SK-N-SH (cell line): Measurements from ENCODE around the gene EVA1A. TPM values are rescaled to one million over a fixed set of nuclear protein-coding genes. Genes with fewer than 3 reads are reported as not detected.

Source experiments
- CTCF ChIA-PET: fragments of 300-600, 350-600 bp; formaldehyde crosslinking; extraction: SDS; loops from one replicate; lab custom pipeline; 2021; lab: Yijun Ruan, JAX
- POLR2A ChIA-PET: fragments of 350-600 bp; sonication (Branson Sonifier 250); formaldehyde crosslinking; extraction: SDS; loops from one replicate; lab custom pipeline; 2020; ENCODE audit warnings: antibody characterized with exemption, inconsistent platforms; lab: Yijun Ruan, JAX
- DNase-seq: peaks from one replicate; pipeline ENCODE4 v3.0.0; 2012
- H2AFZ ChIP-seq: fragments of 200-600 bp; sonication (generic); 2 replicates; pipeline ENCODE4 v1.8.1; 2016; ENCODE audit warnings: antibody characterized with exemption, mild to moderate bottlenecking, low read depth
- H3F3A ChIP-seq: fragments of 200-600 bp; sonication (generic); replicated peaks from 2 replicates; pipeline ENCODE3; 2016; ENCODE audit warnings: antibody characterized with exemption, mild to moderate bottlenecking; ENCODE audit not compliant: insufficient read depth
- H3K27ac ChIP-seq, 2 experiments: fragments of 200-500 bp in 1 of 2; fragments of 200-600 bp in 1 of 2; sonication (Bioruptor generic) in 1 of 2; sonication (generic), shearing (Covaris generic) in 1 of 2; 2 replicates each; pipeline versions ENCODE4 v1.5.1 to v1.6.1; 2014 to 2016; ENCODE audit warnings: low read depth in 2 of 2, inconsistent platforms in 1 of 2, low read length in 1 of 2, mild to moderate bottlenecking in 1 of 2, mixed read lengths in 1 of 2
- H3K27me3 ChIP-seq: fragments of 200-600 bp; sonication (generic), shearing (Covaris generic); 2 replicates; pipeline ENCODE4 v1.6.1; 2016; ENCODE audit warnings: mixed run types; ENCODE audit not compliant: insufficient read depth
- H3K36me3 ChIP-seq, 2 experiments: fragments of 200-500 bp in 1 of 2; fragments of 200-600 bp in 1 of 2; sonication (Bioruptor generic) in 1 of 2; sonication (generic) in 1 of 2; replicated peaks in 1 of 2; 2 replicates each; pipeline versions ENCODE3 to v1.5.1; 2014 to 2016; ENCODE audit warnings: low read length in 1 of 2, mild to moderate bottlenecking in 1 of 2; ENCODE audit not compliant: insufficient read depth in 2 of 2, control insufficient read depth in 1 of 2
- H3K4me1 ChIP-seq, 2 experiments: fragments of 200-500 bp in 1 of 2; fragments of 200-600 bp in 1 of 2; sonication (Bioruptor generic) in 1 of 2; sonication (generic), shearing (Covaris generic) in 1 of 2; 2 replicates each; pipeline versions ENCODE4 v1.5.1 to v1.6.1; 2014 to 2016; ENCODE audit warnings: low read depth in 1 of 2, low read length in 1 of 2, mixed run types in 1 of 2; ENCODE audit not compliant: insufficient read depth in 2 of 2, control insufficient read depth in 1 of 2
- H3K4me2 ChIP-seq: fragments of 200-600 bp; sonication (generic), shearing (Covaris generic); 2 replicates; pipeline ENCODE4 v1.6.1; 2017; ENCODE audit warnings: mixed run types
- H3K4me3 ChIP-seq, 2 experiments: fragments of 200-500 bp in 1 of 2; fragments of 200-600 bp in 1 of 2; sonication (Bioruptor generic) in 1 of 2; sonication (generic), shearing (Covaris generic) in 1 of 2; 2 replicates each; pipeline versions ENCODE4 v1.5.1 to v1.8.1; 2014 to 2016; ENCODE audit warnings: low read depth in 2 of 2, inconsistent platforms in 1 of 2, low read length in 1 of 2, mild to moderate bottlenecking in 1 of 2, mixed read lengths in 1 of 2, moderate library complexity in 1 of 2
- H3K79me2 ChIP-seq: fragments of 200-600 bp; sonication (generic); 2 replicates; pipeline ENCODE4 v1.8.1; 2017; ENCODE audit warnings: mild to moderate bottlenecking; ENCODE audit not compliant: insufficient read depth
- H3K9ac ChIP-seq: fragments of 200-600 bp; sonication (generic); 2 replicates; pipeline ENCODE4 v1.6.1; 2017; ENCODE audit warnings: mixed run types
- H3K9me2 ChIP-seq: fragments of 200-600 bp; sonication (generic); 2 replicates; pipeline ENCODE4 v1.6.1; 2017; ENCODE audit warnings: mixed run types
- H3K9me3 ChIP-seq: fragments of 200-600 bp; sonication (generic); 2 replicates; pipeline ENCODE4 v1.6.1; 2017; ENCODE audit warnings: mixed run types, mild to moderate bottlenecking, moderate library complexity
- H4K20me1 ChIP-seq: fragments of 200-600 bp; sonication (generic); 2 replicates; pipeline ENCODE4 v1.6.1; 2017; ENCODE audit warnings: mild to moderate bottlenecking, mixed run types; ENCODE audit not compliant: insufficient read depth
- CTCF ChIP-seq: fragments of 200-600 bp; sonication (generic); IDR thresholded peaks from 2 replicates; pipeline ENCODE4 v1.6.1; 2017; ENCODE audit warnings: antibody characterized with exemption, mild to moderate bottlenecking, moderate library complexity
- ELF1 ChIP-seq: IDR thresholded peaks from 2 replicates; pipeline ENCODE4 v1.4.0; 2012
- FOSL2 ChIP-seq: IDR thresholded peaks from 2 replicates; pipeline ENCODE4 v1.4.0; 2012; ENCODE audit warnings: low read depth, mild to moderate bottlenecking, moderate library complexity, borderline replicate concordance
- MXI1 ChIP-seq: IDR thresholded peaks from 2 replicates; pipeline ENCODE4 v1.6.1; 2012; ENCODE audit warnings: mild to moderate bottlenecking, low read depth, low read length, improper control_type of control experiment
- NFIC ChIP-seq: IDR thresholded peaks from 2 replicates; pipeline ENCODE4 v1.4.0; 2012; ENCODE audit warnings: borderline replicate concordance
- PBX3 ChIP-seq: IDR thresholded peaks from 2 replicates; pipeline ENCODE4; 2012
- RCOR1 ChIP-seq: fragments of 150-350 bp; IDR thresholded peaks from 2 replicates; pipeline ENCODE4 v1.6.1; 2017; ENCODE audit warnings: antibody characterized with exemption, low read length
- RFX5 ChIP-seq: IDR thresholded peaks from 2 replicates; pipeline ENCODE4 v1.6.1; 2012; ENCODE audit warnings: mild to moderate bottlenecking, improper control_type of control experiment, low read length
- RXRA ChIP-seq: IDR thresholded peaks from 2 replicates; pipeline ENCODE4 v1.4.0; 2012; ENCODE audit warnings: low read depth, mild to moderate bottlenecking, borderline replicate concordance
- SMC3 ChIP-seq: IDR thresholded peaks from 2 replicates; pipeline ENCODE4 v1.6.1; 2012; ENCODE audit warnings: low read depth, low read length, improper control_type of control experiment
- TEAD4 ChIP-seq: IDR thresholded peaks from 2 replicates; pipeline ENCODE4 v1.4.0; 2012; ENCODE audit warnings: mild to moderate bottlenecking, borderline replicate concordance; ENCODE audit not compliant: insufficient read depth
- WGBS: methylation state at CpG from one replicate; pipeline ENCODE4 v1.1.6; 2017; ENCODE audit warnings: low lambda C conversion rate; 5-methylcytosine and 5-hydroxymethylcytosine counted together
- polyA plus RNA-seq, 3 experiments: library from polyadenylated mRNA; depleted of rRNA; stranded (reverse); fragments of >200 nt; gene quantifications; 2 replicates each; pipeline ENCODE4 v1.2.3, GENCODE V29; 2012
- TF ChIP-seq, protein P1 (sequence below): IDR thresholded peaks from 2 replicates; pipeline ENCODE4 v1.6.1; 2012; ENCODE audit warnings: mild to moderate bottlenecking, low read depth, low read length, moderate library complexity
- TF ChIP-seq, protein P2 (sequence below): fragments of 150-350 bp; IDR thresholded peaks from 2 replicates; pipeline ENCODE4 v1.6.1; 2017; ENCODE audit warnings: antibody characterized with exemption, low read length, low read depth, borderline replicate concordance

The EVA1A gene
- polyA plus RNA-seq, 1 of the 3 experiments (the other 2 are of a cell fraction): 93.0 TPM

DNA sequence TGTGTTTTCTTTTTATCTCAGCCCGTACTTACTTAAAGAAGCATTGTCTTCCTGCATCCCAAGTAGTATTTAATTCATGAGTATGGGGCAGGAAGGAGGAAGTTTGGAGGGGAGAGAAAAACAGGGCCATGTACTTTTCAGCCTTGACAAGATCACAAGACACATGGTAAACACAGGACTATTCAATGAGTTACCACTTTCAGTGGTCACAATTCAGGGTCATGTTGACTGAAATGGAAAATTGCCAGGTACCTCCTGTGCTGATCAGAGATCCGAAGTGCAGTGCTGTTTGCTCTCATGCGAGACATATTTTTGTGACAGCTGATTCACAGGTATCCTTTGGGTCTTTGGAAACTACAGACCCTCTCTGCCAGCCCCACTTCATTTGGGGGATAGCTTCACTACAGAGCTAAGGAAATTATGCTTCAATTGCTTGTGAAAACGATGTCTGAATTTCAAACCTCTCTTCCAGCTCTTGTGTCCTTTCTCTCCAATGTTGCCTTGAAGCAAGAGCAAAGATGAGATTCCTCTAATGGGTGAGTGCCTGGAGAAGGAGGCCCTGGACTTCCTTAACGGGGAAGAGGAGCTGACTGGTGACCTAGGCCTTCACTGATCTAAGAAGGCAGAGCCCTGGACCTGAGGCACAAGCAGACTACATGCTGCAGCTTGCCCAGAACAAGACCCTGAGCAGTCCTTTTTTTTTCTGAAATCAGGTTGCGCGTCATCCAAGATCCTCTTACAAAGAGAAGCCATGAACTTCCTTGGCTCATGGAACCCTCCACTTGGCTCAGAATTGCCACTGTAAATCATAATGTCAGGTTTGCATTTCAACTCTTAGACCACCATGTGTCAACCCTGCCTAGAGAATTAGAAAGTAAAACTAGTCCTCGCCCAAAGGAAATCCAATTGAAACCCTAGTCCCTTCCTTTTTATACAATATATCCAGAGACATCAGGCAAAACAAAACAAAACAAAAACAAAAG lies 44.1 kb downstream of the EVA1A start:
- Histone ChIP-seq H3K27ac (no peak overlapping the region), H3K79me2 (peaks cover 98% of the 10 kb centered on the region)
- DNase-seq: no peak

More for the DNA sequence above, 44.1 kb downstream of the EVA1A start:
- Histone ChIP-seq H3K4me3 (no peak overlapping the region), H3K4me2 (no peak overlapping the region), H4K20me1 (peaks cover 54% of the 10 kb centered on the region), H3K4me1 (no peaks in the 10 kb centered on the region), H3K9me2 (no peaks in the 10 kb centered on the region), H3F3A (peaks cover 20% of the 10 kb centered on the region), H3K27me3 (no peaks in the 10 kb centered on the region), H2AFZ (no peak overlapping the region), H3K36me3 (peaks cover 93 to 94% of the 10 kb centered on the region in 2 experiments), H3K9ac (no peak overlapping the region), H3K9me3 (peaks cover 7% of the 10 kb centered on the region)
- POLR2A ChIA-PET: no interaction called here
- TF ChIP-seq RCOR1: no peak
- no peak for TF ChIP-seq ELF1
- TF ChIP-seq PBX3: no peak
- no peak for TF ChIP-seq MXI1
- TF ChIP-seq RXRA: no peak
- TF ChIP-seq RFX5: no peak
- TF ChIP-seq, protein P1, sequence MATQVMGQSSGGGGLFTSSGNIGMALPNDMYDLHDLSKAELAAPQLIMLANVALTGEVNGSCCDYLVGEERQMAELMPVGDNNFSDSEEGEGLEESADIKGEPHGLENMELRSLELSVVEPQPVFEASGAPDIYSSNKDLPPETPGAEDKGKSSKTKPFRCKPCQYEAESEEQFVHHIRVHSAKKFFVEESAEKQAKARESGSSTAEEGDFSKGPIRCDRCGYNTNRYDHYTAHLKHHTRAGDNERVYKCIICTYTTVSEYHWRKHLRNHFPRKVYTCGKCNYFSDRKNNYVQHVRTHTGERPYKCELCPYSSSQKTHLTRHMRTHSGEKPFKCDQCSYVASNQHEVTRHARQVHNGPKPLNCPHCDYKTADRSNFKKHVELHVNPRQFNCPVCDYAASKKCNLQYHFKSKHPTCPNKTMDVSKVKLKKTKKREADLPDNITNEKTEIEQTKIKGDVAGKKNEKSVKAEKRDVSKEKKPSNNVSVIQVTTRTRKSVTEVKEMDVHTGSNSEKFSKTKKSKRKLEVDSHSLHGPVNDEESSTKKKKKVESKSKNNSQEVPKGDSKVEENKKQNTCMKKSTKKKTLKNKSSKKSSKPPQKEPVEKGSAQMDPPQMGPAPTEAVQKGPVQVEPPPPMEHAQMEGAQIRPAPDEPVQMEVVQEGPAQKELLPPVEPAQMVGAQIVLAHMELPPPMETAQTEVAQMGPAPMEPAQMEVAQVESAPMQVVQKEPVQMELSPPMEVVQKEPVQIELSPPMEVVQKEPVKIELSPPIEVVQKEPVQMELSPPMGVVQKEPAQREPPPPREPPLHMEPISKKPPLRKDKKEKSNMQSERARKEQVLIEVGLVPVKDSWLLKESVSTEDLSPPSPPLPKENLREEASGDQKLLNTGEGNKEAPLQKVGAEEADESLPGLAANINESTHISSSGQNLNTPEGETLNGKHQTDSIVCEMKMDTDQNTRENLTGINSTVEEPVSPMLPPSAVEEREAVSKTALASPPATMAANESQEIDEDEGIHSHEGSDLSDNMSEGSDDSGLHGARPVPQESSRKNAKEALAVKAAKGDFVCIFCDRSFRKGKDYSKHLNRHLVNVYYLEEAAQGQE: no peak
- TF ChIP-seq CTCF: no peak
- TF ChIP-seq TEAD4: no peak
- TF ChIP-seq NFIC: no peak
- no peak for TF ChIP-seq FOSL2
- TF ChIP-seq, protein P2, sequence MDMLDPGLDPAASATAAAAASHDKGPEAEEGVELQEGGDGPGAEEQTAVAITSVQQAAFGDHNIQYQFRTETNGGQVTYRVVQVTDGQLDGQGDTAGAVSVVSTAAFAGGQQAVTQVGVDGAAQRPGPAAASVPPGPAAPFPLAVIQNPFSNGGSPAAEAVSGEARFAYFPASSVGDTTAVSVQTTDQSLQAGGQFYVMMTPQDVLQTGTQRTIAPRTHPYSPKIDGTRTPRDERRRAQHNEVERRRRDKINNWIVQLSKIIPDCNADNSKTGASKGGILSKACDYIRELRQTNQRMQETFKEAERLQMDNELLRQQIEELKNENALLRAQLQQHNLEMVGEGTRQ: no peak
- TF ChIP-seq SMC3: no peak
- 84% methylated on average over 8 of the region's 8 CpGs for WGBS
- CTCF ChIA-PET: no interaction called here
